ENCODE data around the gene OR52K1. TPM values are rescaled to one million over a fixed set of nuclear protein-coding genes. Genes with fewer than 3 reads are reported as not detected.

Gene OR52K1
- total and polyA plus RNA-seq, 7 donors, result 0.14 TPM; not detected in 6

- intact Hi-C loops (cut with DNase I), result no loop called here
- H3K4me3 ChIP-seq, result no peak within 1 kb of the TSS
- no peak within 1 kb of the TSS for H3K27ac ChIP-seq
- DNase-seq, result no peak
- no peaks in the 10 kb centered on the region for H3K27me3 ChIP-seq
- TF ChIP-seq, protein P1, sequence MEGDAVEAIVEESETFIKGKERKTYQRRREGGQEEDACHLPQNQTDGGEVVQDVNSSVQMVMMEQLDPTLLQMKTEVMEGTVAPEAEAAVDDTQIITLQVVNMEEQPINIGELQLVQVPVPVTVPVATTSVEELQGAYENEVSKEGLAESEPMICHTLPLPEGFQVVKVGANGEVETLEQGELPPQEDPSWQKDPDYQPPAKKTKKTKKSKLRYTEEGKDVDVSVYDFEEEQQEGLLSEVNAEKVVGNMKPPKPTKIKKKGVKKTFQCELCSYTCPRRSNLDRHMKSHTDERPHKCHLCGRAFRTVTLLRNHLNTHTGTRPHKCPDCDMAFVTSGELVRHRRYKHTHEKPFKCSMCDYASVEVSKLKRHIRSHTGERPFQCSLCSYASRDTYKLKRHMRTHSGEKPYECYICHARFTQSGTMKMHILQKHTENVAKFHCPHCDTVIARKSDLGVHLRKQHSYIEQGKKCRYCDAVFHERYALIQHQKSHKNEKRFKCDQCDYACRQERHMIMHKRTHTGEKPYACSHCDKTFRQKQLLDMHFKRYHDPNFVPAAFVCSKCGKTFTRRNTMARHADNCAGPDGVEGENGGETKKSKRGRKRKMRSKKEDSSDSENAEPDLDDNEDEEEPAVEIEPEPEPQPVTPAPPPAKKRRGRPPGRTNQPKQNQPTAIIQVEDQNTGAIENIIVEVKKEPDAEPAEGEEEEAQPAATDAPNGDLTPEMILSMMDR (IDR thresholded peaks at IDR 0.05), result no peak
- TF ChIP-seq POLR2A (IDR thresholded peaks at IDR 0.05) (no peak), POLR2AphosphoS5 (IDR thresholded peaks at IDR 0.05) (no peak), EP300 (IDR thresholded peaks at IDR 0.05) (no peak)
- H3K36me3 ChIP-seq, result no peaks in the 10 kb centered on the region
- no peaks in the 10 kb centered on the region for H3K9me3 ChIP-seq
- no peaks in the 10 kb centered on the region for H3K4me1 ChIP-seq
These were observed 33.5 kb upstream of the OR52K1 start, which contains the start of gene OR52K2 for GRCh38 chr11:4448995-4449394. OR52K2 (plus strand) TSS chr11:4449295; CDS start chr11:4449340, 45 bp downstream.

GRCh38 chr11:4453118-4453517 lies 29.3 kb upstream of the OR52K1 start:
- TF ChIP-seq, protein P1 (IDR thresholded peaks at IDR 0.05), result no peak
- TF ChIP-seq POLR2AphosphoS5 (IDR thresholded peaks at IDR 0.05), result no peak
- no peak for TF ChIP-seq EP300 (IDR thresholded peaks at IDR 0.05)
- TF ChIP-seq POLR2A (IDR thresholded peaks at IDR 0.05), result no peak
- Histone ChIP-seq H3K27me3 (no peaks in the 10 kb centered on the region), H3K36me3 (no peaks in the 10 kb centered on the region), H3K4me1 (no peaks in the 10 kb centered on the region), H3K9me3 (no peaks in the 10 kb centered on the region), H3K4me3 (no peak overlapping the region), H3K27ac (no peak overlapping the region)
- DNase-seq, result no peak
- intact Hi-C loops (cut with DNase I), result no loop called here
- 81 to 95% methylated on average over 3 of the region's 3 CpGs for WGBS, 2 donors

DNA sequence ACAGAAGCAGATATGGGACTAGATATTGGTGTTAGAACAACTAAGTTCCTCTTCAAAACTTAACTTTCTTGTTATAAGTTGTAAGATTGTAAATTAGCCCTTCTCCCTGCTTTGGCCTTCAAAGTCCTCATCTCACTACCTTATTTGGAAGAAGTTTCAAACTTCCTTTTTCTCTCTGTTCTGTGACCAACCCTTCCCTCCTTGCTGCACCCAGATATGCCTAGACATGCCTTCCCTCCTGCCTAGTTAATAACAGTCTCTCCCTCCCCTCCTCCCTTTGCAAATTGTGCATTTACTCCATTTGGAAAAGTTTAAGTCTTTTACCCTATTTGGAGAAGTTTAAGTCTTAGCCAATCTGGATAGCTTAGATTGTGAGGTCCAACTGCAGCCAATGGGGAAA lies 28.4 kb upstream of the OR52K1 start:
- no peak for DNase-seq
- TF ChIP-seq POLR2AphosphoS5 (IDR thresholded peaks at IDR 0.05) (no peak), EP300 (IDR thresholded peaks at IDR 0.05) (no peak), POLR2A (IDR thresholded peaks at IDR 0.05) (no peak)
- TF ChIP-seq, protein P1 (IDR thresholded peaks at IDR 0.05), result no peak
- Histone ChIP-seq H3K9me3 (no peaks in the 10 kb centered on the region), H3K36me3 (no peaks in the 10 kb centered on the region), H3K27me3 (no peaks in the 10 kb centered on the region), H3K4me1 (no peaks in the 10 kb centered on the region), H3K27ac (no peak overlapping the region), H3K4me3 (no peak overlapping the region)
- intact Hi-C loops (cut with DNase I), result no loop called here

DNA sequence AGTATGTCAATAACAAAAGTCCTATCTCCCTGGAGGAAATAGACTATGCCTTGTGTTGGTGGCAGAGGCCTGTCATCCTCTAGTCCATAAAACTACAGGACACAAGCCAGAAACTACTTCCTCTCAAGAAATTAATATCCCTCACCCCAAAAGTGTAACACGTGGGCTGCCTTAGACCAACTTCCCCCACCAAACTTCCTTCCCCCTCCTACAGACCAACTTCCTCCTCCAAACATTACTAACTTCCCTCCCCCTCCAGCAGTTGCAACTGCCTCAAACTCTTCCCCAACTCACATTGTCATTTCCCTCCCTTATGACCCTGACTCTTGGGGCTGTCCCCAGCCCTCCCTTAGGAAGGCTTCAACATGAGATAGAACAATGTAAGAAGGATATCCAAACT lies 27.0 kb upstream of the OR52K1 start:
- no peak overlapping the region for H3K27ac ChIP-seq

More for the DNA sequence above, 27.0 kb upstream of the OR52K1 start:
- TF ChIP-seq POLR2AphosphoS5 (IDR thresholded peaks at IDR 0.05) (no peak), EP300 (IDR thresholded peaks at IDR 0.05) (no peak), POLR2A (IDR thresholded peaks at IDR 0.05) (no peak)
- TF ChIP-seq, protein P1 (IDR thresholded peaks at IDR 0.05), result no peak
- no peak overlapping the region for H3K4me3 ChIP-seq
- 9 to 40% methylated on average over 1 of the region's 1 CpG for WGBS, 2 donors
- DNase-seq, result no peak
- no peaks in the 10 kb centered on the region for H3K27me3 ChIP-seq
- intact Hi-C loops (cut with DNase I), result no loop called here
- peaks cover 0 to 8% (median 0%) of the 10 kb centered on the region in 4 donors for H3K4me1 ChIP-seq
- H3K9me3 ChIP-seq, result no peaks in the 10 kb centered on the region
- H3K36me3 ChIP-seq, result no peaks in the 10 kb centered on the region
